Endothelial cell of umbilical vein (primary cell): ENCODE results near the gene DET1. TPM values are rescaled to one million over a fixed set of nuclear protein-coding genes. Genes with fewer than 3 reads are reported as not detected.

Experiments
- BruUV-seq: library from RNA; stranded (reverse); fragments of 400-500 nt; replicated peaks from 2 replicates; lab custom pipeline; 2021; lab: Mats Ljungman, UMichigan
- CTCF ChIA-PET: fragments of 300-600, 350-600 bp; sonication (Branson Sonifier 250); formaldehyde crosslinking; loops from one replicate; lab custom pipeline; 2021; ENCODE audit warnings: antibody characterized with exemption, inconsistent platforms; lab: Charles Lee
- POLR2A ChIA-PET: fragments of 300-600, 350-600 bp; sonication (Branson Sonifier 250); formaldehyde crosslinking; loops from one replicate; lab custom pipeline; 2021; ENCODE audit warnings: antibody characterized with exemption, inconsistent platforms; lab: Charles Lee
- DNase-seq: peaks from one replicate; pipeline ENCODE4 v3.0.0-alpha.2; 2011; ENCODE audit warnings: low read depth, low spot score
- FAIRE-seq: peaks from 2 replicates; lab custom pipeline; 2011; peaks lifted over from hg19 to GRCh38; lab: Jason Lieb, UNC
- H2AFZ ChIP-seq: 2 replicates; pipeline ENCODE4 v1.6.0; 2012; ENCODE audit warnings: low read depth, low read length, control low read depth, inconsistent platforms
- H3K27ac ChIP-seq: 2 replicates; pipeline ENCODE4 v1.5.1; 2011; ENCODE audit warnings: low read depth, mild to moderate bottlenecking, control low read depth, low read length, moderate library complexity; ENCODE audit not compliant: insufficient read depth
- H3K27me3 ChIP-seq, 2 experiments: 2 replicates each; pipeline versions ENCODE4 v1.6.0 to v1.6.1; 2011; ENCODE audit warnings: low read length in 2 of 2, mixed read lengths in 1 of 2; ENCODE audit not compliant: control insufficient read depth in 2 of 2, insufficient read depth in 2 of 2
- H3K36me3 ChIP-seq, 2 experiments: 2 replicates in 1 of 2; 3 replicates in 1 of 2; pipeline ENCODE4 v1.5.1; 2011; ENCODE audit warnings: low read length in 2 of 2, mild to moderate bottlenecking in 1 of 2, moderate library complexity in 1 of 2; ENCODE audit not compliant: control insufficient read depth in 2 of 2, insufficient read depth in 2 of 2; ENCODE audit errors: extremely low read depth in 1 of 2
- H3K4me1 ChIP-seq: 3 replicates; pipeline ENCODE4 v1.5.1; 2011; ENCODE audit warnings: mild to moderate bottlenecking, low read length; ENCODE audit not compliant: control insufficient read depth, insufficient read depth; ENCODE audit errors: extremely low read depth
- H3K4me2 ChIP-seq: 2 replicates; pipeline ENCODE4 v1.6.1; 2011; ENCODE audit warnings: low read length, control low read depth, mixed read lengths; ENCODE audit not compliant: insufficient read depth
- H3K4me3 ChIP-seq, 3 experiments: fragments of 200-600 bp in 1 of 3; sonication (generic), shearing (Covaris generic) in 1 of 3; replicated peaks in 1 of 3; 2 replicates each; pipeline ENCODE4 v1.5.1; 2011 to 2016; ENCODE audit warnings: control low read depth in 3 of 3, low read length in 3 of 3, mild to moderate bottlenecking in 2 of 3, inconsistent platforms in 1 of 3, low read depth in 1 of 3, moderate library complexity in 1 of 3; ENCODE audit not compliant: insufficient read depth in 1 of 3
- H3K79me2 ChIP-seq: 2 replicates; pipeline ENCODE4 v1.6.0; 2012; ENCODE audit warnings: low read length, inconsistent platforms; ENCODE audit not compliant: control insufficient read depth, insufficient read depth
- H3K9ac ChIP-seq: replicated peaks from 2 replicates; pipeline ENCODE3; 2011; ENCODE audit warnings: low read length, control low read depth; ENCODE audit not compliant: insufficient read depth; ENCODE audit errors: extremely low read depth
- H3K9me1 ChIP-seq: replicated peaks from 3 replicates; pipeline ENCODE4 v1.6.0; 2011; ENCODE audit warnings: mild to moderate bottlenecking, low read length; ENCODE audit not compliant: control insufficient read depth, insufficient read depth; ENCODE audit errors: extremely low read depth
- H3K9me3 ChIP-seq: replicated peaks from 2 replicates; pipeline ENCODE4 v1.5.1; 2012; ENCODE audit warnings: low read length, inconsistent platforms; ENCODE audit not compliant: control insufficient read depth, insufficient read depth
- H4K20me1 ChIP-seq: replicated peaks from 2 replicates; pipeline ENCODE3; 2011; ENCODE audit warnings: mild to moderate bottlenecking, low read length; ENCODE audit not compliant: control insufficient read depth, insufficient read depth; ENCODE audit errors: extremely low read depth
- EZH2 ChIP-seq: IDR thresholded peaks from 2 replicates; pipeline ENCODE4 v1.6.1; 2012; ENCODE audit warnings: borderline replicate concordance, low read depth, mild to moderate bottlenecking, moderate library complexity, low read length, inconsistent platforms; ENCODE audit not compliant: severe bottlenecking
- GATA2 ChIP-seq: IDR thresholded peaks from 2 replicates; pipeline ENCODE4 v1.7.0; 2011; ENCODE audit warnings: low read depth, mild to moderate bottlenecking, moderate library complexity, mixed read lengths, low read length; ENCODE audit not compliant: insufficient read length, insufficient read depth
- JUN ChIP-seq: IDR thresholded peaks from 2 replicates; pipeline ENCODE4 v1.6.1; 2011; ENCODE audit warnings: borderline replicate concordance, low read depth; ENCODE audit not compliant: insufficient read length, insufficient read depth
- POLR2A ChIP-seq: IDR thresholded peaks from 2 replicates; pipeline ENCODE4 v1.6.1; 2012; ENCODE audit warnings: low read depth, mild to moderate bottlenecking, control low read depth, low read length
- dilution Hi-C: fragments of 300-500 bp; cut with MboI; formaldehyde crosslinking; loops from one replicate; pipeline ENCODE4 v1.15.0; 2019; ENCODE audit warnings: low sequenced_read_pairs; ENCODE audit not compliant: extremely low pct_ligation_motif_present
- intact Hi-C: fragments of 100-400 bp; cut with micrococcal nuclease; formaldehyde crosslinking; loops from one replicate; pipeline ENCODE4 v1.10.0; 2022
- polyA plus RNA-seq, 4 experiments: library from polyadenylated mRNA; depleted of rRNA in 3 of 4; stranded (reverse) in 3 of 4; unstranded in 1 of 4; fragments of >200 nt; gene quantifications; 2 replicates each; pipeline versions ENCODE4 v1.2.1 to v1.2.3, GENCODE V29; 2011 to 2012; ENCODE audit warnings: missing spikeins in 1 of 4
- total RNA-seq: library from RNA; stranded (reverse); gene quantifications from 2 replicates; pipeline ENCODE4 v1.2.3, GENCODE V29; 2021

The DET1 gene
- total and polyA plus RNA-seq, 2 donors (not counting 3 experiments of a cell fraction or from before 2014, with no cell fraction given) = 5.2 to 5.6 TPM

GRCh38 chr15:88543065-88543776 lies 3.3 kb downstream of the DET1 start:
- no peaks in the 10 kb centered on the region for H3K79me2 ChIP-seq
- H3K36me3 ChIP-seq = no peaks in the 10 kb centered on the region
- no peak for DNase-seq
- dilution Hi-C loops (no loop called here), intact Hi-C loops (no loop called here)
- no peak for TF ChIP-seq POLR2A
- no peak overlapping the region for H3K9ac ChIP-seq
- H3K4me2 ChIP-seq = no peak overlapping the region
- ChIA-PET CTCF (no interaction called here), POLR2A (interaction anchor here (0.8 kb wide), 1 partner anchor 76 kb away, joined by 3 read pairs; the partner anchor contains the start of genes MRPL46 and MRPS11)
- H3K9me1 ChIP-seq = no peaks in the 10 kb centered on the region
- H3K4me3 ChIP-seq = no peak overlapping the region
- no peaks in the 10 kb centered on the region for H3K4me1 ChIP-seq
- BruUV-seq = no TSS peak
- H2AFZ ChIP-seq = no peak overlapping the region
- H4K20me1 ChIP-seq = no peaks in the 10 kb centered on the region
- no peak for FAIRE-seq
- no peaks in the 10 kb centered on the region for H3K27me3 ChIP-seq
- H3K9me3 ChIP-seq = no peaks in the 10 kb centered on the region
- no peak overlapping the region for H3K27ac ChIP-seq

DNA sequence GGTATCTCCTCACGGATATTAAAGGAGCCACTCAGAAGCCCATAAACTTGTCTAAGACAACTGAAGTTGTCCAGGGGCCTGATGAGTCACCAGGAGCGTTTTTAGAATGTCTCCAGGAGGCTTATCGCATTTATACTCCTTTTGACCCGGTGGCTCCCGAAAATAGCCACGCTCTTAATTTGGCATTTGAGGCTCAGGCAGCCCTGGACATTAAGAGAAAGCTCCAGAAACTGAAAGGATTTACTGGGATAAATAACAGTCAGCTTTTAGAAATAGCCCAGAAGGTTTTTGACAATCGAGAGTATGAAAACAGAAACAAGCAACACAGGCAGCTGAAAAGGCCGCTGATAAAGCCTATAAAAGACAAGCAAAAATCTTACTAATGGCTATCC lies 4.1 kb downstream of the DET1 start:
- BruUV-seq = no TSS peak
- DNase-seq (no peak), FAIRE-seq (no peak)
- no peaks in the 10 kb centered on the region for H3K9me3 ChIP-seq
- no peak for TF ChIP-seq POLR2A
- TF ChIP-seq JUN = no peak
- TF ChIP-seq EZH2 = no peak
- TF ChIP-seq GATA2 = no peak
- no peak overlapping the region for H3K9ac ChIP-seq
- no peaks in the 10 kb centered on the region for H3K27me3 ChIP-seq
- no peaks in the 10 kb centered on the region for H3K9me1 ChIP-seq
- intact Hi-C loops = no loop called here
- no peak overlapping the region for H3K4me2 ChIP-seq
- ChIA-PET CTCF (no interaction called here), POLR2A (no interaction called here)
- no peaks in the 10 kb centered on the region for H3K4me1 ChIP-seq
- no peaks in the 10 kb centered on the region for H3K36me3 ChIP-seq
- H3K27ac ChIP-seq = no peak overlapping the region
- H2AFZ ChIP-seq = no peak overlapping the region
- no peaks in the 10 kb centered on the region for H4K20me1 ChIP-seq
- H3K4me3 ChIP-seq = no peak overlapping the region
- no peaks in the 10 kb centered on the region for H3K79me2 ChIP-seq
- dilution Hi-C loops = no loop called here
